HepG2 (cell line): ENCODE data around the gene SLCO2B1. TPM values are rescaled to one million over a fixed set of nuclear protein-coding genes. Genes with fewer than 3 reads are reported as not detected.
A peak's percentile ranks its signal among the peaks of the same experiment; 100 is the strongest.

Experiments
- DZIP1 ChIP-seq: sonication (generic); formaldehyde crosslinking; IDR thresholded peaks from 2 replicates; pipeline ENCODE4 v1.5.0; 2020; ENCODE audit warnings: mild to moderate bottlenecking, missing genetic modification reagents
- ELF4 ChIP-seq: sonication (generic); formaldehyde crosslinking; IDR thresholded peaks from 2 replicates; pipeline ENCODE4 v1.5.0; 2020; ENCODE audit warnings: missing genetic modification reagents, mild to moderate bottlenecking, moderate library complexity, borderline replicate concordance
- FOXC1 ChIP-seq: sonication (generic); formaldehyde crosslinking; IDR thresholded peaks from 2 replicates; pipeline ENCODE4 v1.8.0; 2022; ENCODE audit warnings: mild to moderate bottlenecking, missing genetic modification reagents, borderline replicate concordance
- HCFC1 ChIP-seq: fragments of 150-350 bp; IDR thresholded peaks from 2 replicates; pipeline ENCODE4 v1.6.1; 2014; ENCODE audit warnings: low read depth, low read length
- JDP2 ChIP-seq: sonication (generic); formaldehyde crosslinking; IDR thresholded peaks from 2 replicates; pipeline ENCODE4 v1.8.1; 2022; ENCODE audit warnings: missing genetic modification reagents, borderline replicate concordance
- KAT8 ChIP-seq: IDR thresholded peaks from 2 replicates; pipeline ENCODE4 v1.6.1; 2016; ENCODE audit warnings: missing genetic modification reagents, missing compliant biosample characterization
- KLF6 ChIP-seq: IDR thresholded peaks from 2 replicates; pipeline ENCODE4 v1.8.0; 2016; ENCODE audit warnings: missing biosample characterization, missing genetic modification reagents
- MIER2 ChIP-seq: IDR thresholded peaks from 2 replicates; pipeline ENCODE4 v1.6.1; 2016; ENCODE audit warnings: missing biosample characterization, missing genetic modification reagents
- NBN ChIP-seq: fragments of 450-650 bp; conservative IDR thresholded peaks from 2 replicates; pipeline ENCODE4 v1.6.1; 2017
- RARG ChIP-seq: sonication (generic); formaldehyde crosslinking; IDR thresholded peaks from 2 replicates; pipeline ENCODE4 v1.4.0; 2020; ENCODE audit warnings: low read depth, mild to moderate bottlenecking, missing genetic modification reagents
- SIN3B ChIP-seq: fragments of 150-350 bp; IDR thresholded peaks from 2 replicates; pipeline ENCODE4 v1.6.1; 2014; ENCODE audit warnings: low read length
- TSC22D2 ChIP-seq: sonication (generic); formaldehyde crosslinking; IDR thresholded peaks from 2 replicates; pipeline ENCODE4 v1.5.1; 2020; ENCODE audit warnings: missing genetic modification reagents, mild to moderate bottlenecking, borderline replicate concordance
- ZFP90 ChIP-seq: sonication (generic); formaldehyde crosslinking; IDR thresholded peaks from 2 replicates; pipeline ENCODE4 v1.8.0; 2022; ENCODE audit warnings: missing genetic modification reagents, mild to moderate bottlenecking, inconsistent platforms, borderline replicate concordance
- ZNF260 ChIP-seq: sonication (generic); formaldehyde crosslinking; IDR thresholded peaks from 2 replicates; pipeline ENCODE4 v1.4.0; 2020; ENCODE audit warnings: missing genetic modification reagents, low read depth, mild to moderate bottlenecking, borderline replicate concordance
- ZNF460 ChIP-seq: sonication (generic); formaldehyde crosslinking; IDR thresholded peaks from 2 replicates; pipeline ENCODE4 v1.5.1; 2020; ENCODE audit warnings: missing genetic modification reagents, mild to moderate bottlenecking, borderline replicate concordance
- ZNF546 ChIP-seq: sonication (generic); formaldehyde crosslinking; conservative IDR thresholded peaks from 2 replicates; pipeline ENCODE4 v1.8.1; 2023; ENCODE audit warnings: mild to moderate bottlenecking, missing genetic modification reagents
- ZNF572 ChIP-seq: sonication (generic); formaldehyde crosslinking; IDR thresholded peaks from 2 replicates; pipeline ENCODE4 v1.5.1; 2020; ENCODE audit warnings: mild to moderate bottlenecking, missing genetic modification reagents
- ZNF740 ChIP-seq: sonication (generic); formaldehyde crosslinking; IDR thresholded peaks from 2 replicates; pipeline ENCODE4 v1.4.0; 2020; ENCODE audit warnings: missing genetic modification reagents
- ZNF770 ChIP-seq: sonication (generic); formaldehyde crosslinking; IDR thresholded peaks from 2 replicates; pipeline ENCODE4 v1.5.0; 2020; ENCODE audit warnings: mild to moderate bottlenecking, missing genetic modification reagents
- polyA plus RNA-seq, 8 experiments: library from polyadenylated mRNA; depleted of rRNA in 3 of 8; stranded (reverse) in 7 of 8; unstranded in 1 of 8; fragments of >200 nt; fragmentation: Illumina TruSeq in 4 of 8; extraction: Trizol in 4 of 8; gene quantifications; 2 replicates each; pipeline versions ENCODE4 v1.2.1 to v1.2.3, GENCODE V29; 2011 to 2016; ENCODE audit warnings: low read depth in 4 of 8, missing spikeins in 1 of 8, mixed read lengths in 1 of 8; ENCODE audit not compliant: insufficient read depth in 1 of 8
- total RNA-seq, 5 experiments: library from RNA; depleted of rRNA; stranded (reverse); fragments of >200 nt; fragmentation: Illumina TruSeq; extraction: Trizol; gene quantifications; 2 replicates each; pipeline ENCODE4 v1.2.3, GENCODE V29; 2016; ENCODE audit warnings: low read depth in 1 of 5
- TF ChIP-seq, protein P1 (sequence below), 2 experiments: fragments of 450-650 bp in 1 of 2; sonication (generic) in 1 of 2; formaldehyde crosslinking; IDR thresholded peaks; 2 replicates each; pipeline versions ENCODE4 v1.5.0 to v1.8.0; 2020 to 2022; ENCODE audit warnings: mild to moderate bottlenecking in 1 of 2, missing genetic modification reagents in 1 of 2
- TF ChIP-seq, protein P2 (sequence below): sonication (generic); formaldehyde crosslinking; IDR thresholded peaks from 2 replicates; pipeline ENCODE4 v1.8.0; 2023; ENCODE audit warnings: mild to moderate bottlenecking, missing genetic modification reagents
- TF ChIP-seq, protein P3 (sequence below): sonication (generic); formaldehyde crosslinking; conservative IDR thresholded peaks from 2 replicates; pipeline ENCODE4 v1.8.0; 2022; ENCODE audit warnings: low read depth, missing genetic modification reagents

The SLCO2B1 gene
- total and polyA plus RNA-seq, 2 of the 13 experiments (the other 11 are each of a cell fraction or from before 2014, with no cell fraction given), result 15.3 to 19.8 TPM

DNA sequence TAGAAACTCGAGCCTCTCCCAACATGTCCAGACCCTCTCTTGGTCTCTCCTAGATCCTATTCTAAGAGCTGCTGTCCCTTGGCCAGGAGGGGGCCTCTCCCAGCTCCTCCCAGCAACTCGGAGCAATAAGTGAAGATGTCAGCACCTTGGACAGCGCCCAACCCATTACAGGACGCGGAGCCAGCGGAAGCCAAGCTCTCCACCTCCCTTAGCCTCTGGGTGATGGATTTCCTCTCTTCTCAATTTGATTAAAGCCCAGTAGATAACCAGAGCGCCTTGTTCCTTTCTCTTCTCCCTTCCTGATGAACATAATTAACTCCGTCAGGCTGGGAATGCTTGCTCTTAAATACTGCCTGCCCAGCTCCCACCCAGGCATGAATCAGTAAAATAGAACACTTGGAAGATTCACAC lies 63.5 kb downstream of the SLCO2B1 start (continued):
- no peak for TF ChIP-seq SIN3B
- no peak for TF ChIP-seq ZNF770 (CRISPR knock-in tag)
- TF ChIP-seq ZNF740 (CRISPR knock-in tag), result peak; percentile 74; the same call in 1 of the 2 replicates
- peak; percentile 100 for TF ChIP-seq MIER2 (CRISPR knock-in tag)
- peak; percentile 72; the same call in 1 of the 2 replicates for TF ChIP-seq ZNF546
- TF ChIP-seq KAT8 (CRISPR knock-in tag), result peak; percentile 81
- 0 out of 2 replicates have a peak, but pooled peaks have one; percentile 14 for TF ChIP-seq HCFC1
- no peak for TF ChIP-seq DZIP1 (CRISPR knock-in tag)
- peak; percentile 99 for TF ChIP-seq KLF6 (CRISPR knock-in tag)
- TF ChIP-seq NBN, result no peak
- 0 out of 2 replicates have a peak, but pooled peaks have one; percentile 62 for TF ChIP-seq JDP2
- TF ChIP-seq, protein P1, sequence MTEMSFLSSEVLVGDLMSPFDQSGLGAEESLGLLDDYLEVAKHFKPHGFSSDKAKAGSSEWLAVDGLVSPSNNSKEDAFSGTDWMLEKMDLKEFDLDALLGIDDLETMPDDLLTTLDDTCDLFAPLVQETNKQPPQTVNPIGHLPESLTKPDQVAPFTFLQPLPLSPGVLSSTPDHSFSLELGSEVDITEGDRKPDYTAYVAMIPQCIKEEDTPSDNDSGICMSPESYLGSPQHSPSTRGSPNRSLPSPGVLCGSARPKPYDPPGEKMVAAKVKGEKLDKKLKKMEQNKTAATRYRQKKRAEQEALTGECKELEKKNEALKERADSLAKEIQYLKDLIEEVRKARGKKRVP (CRISPR knock-in tag; IDR thresholded peaks at IDR 0.05), result 0 out of 4 replicates have a peak, but pooled peaks of 1 of the 2 experiments have one; percentile 40
- no peak for TF ChIP-seq RARG
- TF ChIP-seq ZNF260, result no peak
- TF ChIP-seq, protein P2, sequence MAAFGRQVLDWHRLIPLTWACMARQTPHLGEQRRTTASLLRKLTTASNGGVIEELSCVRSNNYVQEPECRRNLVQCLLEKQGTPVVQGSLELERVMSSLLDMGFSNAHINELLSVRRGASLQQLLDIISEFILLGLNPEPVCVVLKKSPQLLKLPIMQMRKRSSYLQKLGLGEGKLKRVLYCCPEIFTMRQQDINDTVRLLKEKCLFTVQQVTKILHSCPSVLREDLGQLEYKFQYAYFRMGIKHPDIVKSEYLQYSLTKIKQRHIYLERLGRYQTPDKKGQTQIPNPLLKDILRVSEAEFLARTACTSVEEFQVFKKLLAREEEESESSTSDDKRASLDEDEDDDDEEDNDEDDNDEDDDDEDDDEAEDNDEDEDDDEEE (CRISPR knock-in tag), result peak; percentile 90; the same call in 1 of the 2 replicates
- TF ChIP-seq ZNF572 (CRISPR knock-in tag), result no peak
- TF ChIP-seq ELF4 (CRISPR knock-in tag), result no peak
- peak; percentile 99 for TF ChIP-seq TSC22D2 (CRISPR knock-in tag)
- TF ChIP-seq FOXC1 (CRISPR knock-in tag), result peak; percentile 82; the same call in 1 of the 2 replicates
- TF ChIP-seq, protein P3, sequence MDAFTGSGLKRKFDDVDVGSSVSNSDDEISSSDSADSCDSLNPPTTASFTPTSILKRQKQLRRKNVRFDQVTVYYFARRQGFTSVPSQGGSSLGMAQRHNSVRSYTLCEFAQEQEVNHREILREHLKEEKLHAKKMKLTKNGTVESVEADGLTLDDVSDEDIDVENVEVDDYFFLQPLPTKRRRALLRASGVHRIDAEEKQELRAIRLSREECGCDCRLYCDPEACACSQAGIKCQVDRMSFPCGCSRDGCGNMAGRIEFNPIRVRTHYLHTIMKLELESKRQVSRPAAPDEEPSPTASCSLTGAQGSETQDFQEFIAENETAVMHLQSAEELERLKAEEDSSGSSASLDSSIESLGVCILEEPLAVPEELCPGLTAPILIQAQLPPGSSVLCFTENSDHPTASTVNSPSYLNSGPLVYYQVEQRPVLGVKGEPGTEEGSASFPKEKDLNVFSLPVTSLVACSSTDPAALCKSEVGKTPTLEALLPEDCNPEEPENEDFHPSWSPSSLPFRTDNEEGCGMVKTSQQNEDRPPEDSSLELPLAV, result no peak
- peak; percentile 90 for TF ChIP-seq ZFP90 (CRISPR knock-in tag)
- no peak for TF ChIP-seq ZNF460 (CRISPR knock-in tag)
